ENCODE results near the gene BLM. TPM values are rescaled to one million over a fixed set of nuclear protein-coding genes. Genes with fewer than 3 reads are reported as not detected.

BLM gene
- polyA plus RNA-seq, 1 experiment = 2.1 TPM

GRCh38 chr15:90701048-90701447, 16.1 kb upstream of the BLM start:
- no peak for DNase-seq (ENCODE audit: low read depth, low spot score)
- no peak overlapping the region for H3K27ac ChIP-seq (ENCODE audit: low read depth, low read length)
- no peaks in the 10 kb centered on the region for H3K27me3 ChIP-seq (ENCODE audit: control insufficient read depth, insufficient read depth, low read length)
- no peak for TF ChIP-seq CTCF (IDR thresholded peaks at IDR 0.05; ENCODE audit: low read depth, low read length)
- ChIA-PET CTCF (interaction anchor here (0.9 kb wide), 1 partner anchor 20 kb away, joined by 4 read pairs; no protein-coding TSS in a partner anchor), POLR2A (interaction anchor here (1.5 kb wide), 1 partner anchor 16 kb away, joined by 4 read pairs; the partner anchor contains the start of gene BLM)
- H3K9me3 ChIP-seq (ENCODE audit: control insufficient read depth, insufficient read depth, low read length) = no peaks in the 10 kb centered on the region
- no peak overlapping the region for H3K4me3 ChIP-seq (ENCODE audit: low read depth, low read length)

DNA sequence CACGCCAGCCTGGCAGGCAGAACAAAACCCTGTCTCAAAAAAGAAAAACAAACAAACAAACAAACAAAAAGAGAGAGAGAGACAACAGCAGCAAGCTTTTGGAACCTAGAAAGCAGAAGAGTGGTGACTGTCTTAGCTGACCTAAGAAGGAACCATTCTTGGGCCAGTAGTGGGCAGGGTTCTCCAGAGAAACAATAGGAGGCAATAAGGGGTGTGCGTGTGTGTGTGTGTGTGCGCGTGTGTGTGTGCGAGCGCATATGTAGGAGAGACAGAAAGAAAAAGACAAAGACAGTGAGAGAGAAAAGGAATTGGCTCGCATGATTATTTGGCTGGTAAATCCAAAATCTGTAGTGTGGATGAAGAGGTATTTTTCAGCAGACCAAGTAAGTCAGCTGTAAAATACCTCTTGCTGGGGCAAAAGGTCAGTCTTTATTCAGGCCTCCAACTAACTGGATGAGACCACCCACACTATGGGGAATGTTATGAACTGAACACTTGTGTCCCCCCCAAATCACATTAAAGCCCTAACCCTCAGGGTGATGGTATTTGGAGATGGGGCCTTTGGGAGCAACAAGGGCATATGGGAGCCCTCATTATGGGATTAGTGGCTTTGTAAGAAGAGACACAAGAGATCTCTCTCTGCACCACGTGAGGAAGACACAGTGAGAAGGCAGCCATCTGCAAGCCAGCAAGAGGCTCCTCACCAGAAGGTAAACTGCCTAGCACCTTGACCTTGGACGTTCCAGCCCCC, 15.1 kb upstream of the BLM start:
- POLR2A ChIA-PET = interaction anchor here (1.5 kb wide), 1 partner anchor 15 kb away, joined by 4 read pairs; the partner anchor contains the start of gene BLM
- Histone ChIP-seq H3K9me3 (ENCODE audit: control insufficient read depth, insufficient read depth, low read length) (no peaks in the 10 kb centered on the region), H3K27ac (ENCODE audit: low read depth, low read length) (no peak overlapping the region), H3K27me3 (ENCODE audit: control insufficient read depth, insufficient read depth, low read length) (no peaks in the 10 kb centered on the region), H3K4me3 (ENCODE audit: low read depth, low read length) (no peak overlapping the region)
- DNase-seq (ENCODE audit: low read depth, low spot score) = no peak
- CTCF ChIA-PET = no interaction called here
- no peak for TF ChIP-seq CTCF (IDR thresholded peaks at IDR 0.05; ENCODE audit: low read depth, low read length)

DNA sequence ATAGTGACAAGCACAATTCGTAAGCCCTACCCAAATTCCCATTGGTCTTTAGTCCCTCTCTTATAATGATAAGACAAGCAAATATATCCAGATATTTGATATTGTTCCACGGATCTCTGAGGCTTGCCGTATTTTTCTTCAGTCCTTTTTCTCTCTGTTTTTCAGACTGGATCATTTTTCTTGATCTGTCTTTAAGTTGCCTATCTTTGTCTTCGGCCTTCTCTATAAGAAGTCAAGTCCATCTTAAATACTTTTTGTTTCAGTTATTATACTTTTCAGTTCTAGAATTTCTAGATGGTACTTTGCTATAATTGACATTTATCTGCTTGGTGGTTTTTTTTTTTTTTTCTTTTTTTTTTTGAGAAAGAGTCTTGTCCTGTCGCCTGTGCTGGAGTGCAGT, 13.7 kb upstream of the BLM start:
- H3K4me3 ChIP-seq (ENCODE audit: low read depth, low read length) = no peak overlapping the region
- ChIA-PET CTCF (interaction anchor here (0.7 kb wide), 1 partner anchor 24 kb away, joined by 11 read pairs; no protein-coding TSS in a partner anchor), POLR2A (no interaction called here)
- H3K9me3 ChIP-seq (ENCODE audit: control insufficient read depth, insufficient read depth, low read length) = no peaks in the 10 kb centered on the region
- H3K27me3 ChIP-seq (ENCODE audit: control insufficient read depth, insufficient read depth, low read length) = no peaks in the 10 kb centered on the region
- no peak for TF ChIP-seq CTCF (IDR thresholded peaks at IDR 0.05; ENCODE audit: low read depth, low read length)
- no peak for DNase-seq (ENCODE audit: low read depth, low spot score)
- no peak overlapping the region for H3K27ac ChIP-seq (ENCODE audit: low read depth, low read length)

- Histone ChIP-seq H3K9me3 (ENCODE audit: control insufficient read depth, insufficient read depth, low read length) (no peaks in the 10 kb centered on the region), H3K4me3 (ENCODE audit: low read depth, low read length) (no peak overlapping the region), H3K27ac (ENCODE audit: low read depth, low read length) (no peak overlapping the region), H3K27me3 (ENCODE audit: control insufficient read depth, insufficient read depth, low read length) (no peaks in the 10 kb centered on the region)
- no peak for DNase-seq (ENCODE audit: low read depth, low spot score)
- POLR2A ChIA-PET = no interaction called here
- CTCF ChIA-PET = interaction anchor here (1.3 kb wide), 1 partner anchor 12 kb away, joined by 5 read pairs; the partner anchor contains the start of gene BLM
- no peak for TF ChIP-seq CTCF (IDR thresholded peaks at IDR 0.05; ENCODE audit: low read depth, low read length)
Observed at GRCh38 chr15:90705212-90705611, 11.9 kb upstream of the BLM start.
